ENCODE measurements around the gene ARID1B. TPM values are rescaled to one million over a fixed set of nuclear protein-coding genes. Genes with fewer than 3 reads are reported as not detected.

ARID1B gene
- polyA plus RNA-seq, 10 donors, result 53.5 to 73.2 (median 62.9) TPM

DNA sequence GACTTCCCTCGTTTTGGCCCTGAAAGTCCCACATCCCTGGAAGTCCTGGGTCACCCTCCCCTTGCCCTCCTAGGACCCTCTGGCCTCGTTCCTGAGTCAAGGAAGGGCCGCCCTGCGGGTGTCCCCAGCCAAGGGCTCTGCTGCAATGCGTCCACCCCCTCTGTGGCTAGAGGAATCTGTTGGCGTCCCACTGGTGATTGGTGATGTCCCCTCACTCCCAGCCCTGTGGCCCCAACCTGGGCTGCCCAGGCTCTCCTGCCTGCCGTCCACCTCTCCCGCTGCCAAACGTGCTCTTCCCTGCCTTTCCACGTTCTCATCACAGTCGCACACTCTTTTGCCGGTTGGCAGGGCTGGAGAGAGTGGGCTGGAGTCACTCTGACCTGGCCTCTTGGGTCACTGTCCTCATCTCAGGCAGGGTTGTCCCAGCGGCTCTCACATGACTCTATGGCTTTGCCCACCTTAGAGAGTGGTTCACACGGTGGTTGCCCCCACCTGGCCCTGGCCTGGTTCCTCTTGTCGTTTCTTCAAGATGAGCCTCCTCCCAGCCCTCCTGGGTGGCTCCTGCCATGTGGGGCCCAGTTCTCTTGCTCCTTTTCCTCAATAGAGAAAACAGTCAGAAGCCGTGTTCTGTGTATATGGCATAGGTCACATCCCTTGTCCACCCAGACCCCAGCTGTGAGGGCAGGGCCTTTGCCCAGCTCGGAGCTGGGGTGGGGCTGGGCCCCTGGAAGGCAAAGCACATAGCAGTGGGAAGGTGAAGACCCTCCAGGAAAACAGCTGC lies 445.2 kb downstream of the ARID1B start:
- no peak for DNase-seq

- DNase-seq, result no peak
These were observed 445.8 kb downstream of the ARID1B start for GRCh38 chr6:157223021-157223430.

DNA sequence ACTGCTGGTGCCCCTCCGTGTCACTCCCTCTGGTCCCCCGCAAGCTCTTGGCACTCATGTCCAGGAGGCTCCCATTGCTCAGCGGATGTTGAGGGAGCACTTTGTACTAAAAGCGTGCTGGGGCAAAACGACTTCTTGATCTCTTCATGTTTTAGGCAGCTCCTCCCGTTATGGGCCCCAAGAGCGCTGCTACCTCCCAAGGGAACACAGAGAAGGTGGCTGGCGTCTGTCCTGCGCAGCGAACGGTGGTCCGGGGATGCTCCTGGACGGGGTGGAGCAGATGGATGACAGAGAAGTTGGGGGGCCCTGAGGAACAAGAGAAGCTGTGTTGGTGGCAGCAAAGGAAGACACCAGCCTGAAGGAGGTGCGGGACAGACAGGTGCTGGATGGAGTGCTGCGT lies 446.3 kb downstream of the ARID1B start:
- no peak for DNase-seq

- DNase-seq, result no peak
These were observed 447.2 kb downstream of the ARID1B start for GRCh38 chr6:157224178-157224950.

DNA sequence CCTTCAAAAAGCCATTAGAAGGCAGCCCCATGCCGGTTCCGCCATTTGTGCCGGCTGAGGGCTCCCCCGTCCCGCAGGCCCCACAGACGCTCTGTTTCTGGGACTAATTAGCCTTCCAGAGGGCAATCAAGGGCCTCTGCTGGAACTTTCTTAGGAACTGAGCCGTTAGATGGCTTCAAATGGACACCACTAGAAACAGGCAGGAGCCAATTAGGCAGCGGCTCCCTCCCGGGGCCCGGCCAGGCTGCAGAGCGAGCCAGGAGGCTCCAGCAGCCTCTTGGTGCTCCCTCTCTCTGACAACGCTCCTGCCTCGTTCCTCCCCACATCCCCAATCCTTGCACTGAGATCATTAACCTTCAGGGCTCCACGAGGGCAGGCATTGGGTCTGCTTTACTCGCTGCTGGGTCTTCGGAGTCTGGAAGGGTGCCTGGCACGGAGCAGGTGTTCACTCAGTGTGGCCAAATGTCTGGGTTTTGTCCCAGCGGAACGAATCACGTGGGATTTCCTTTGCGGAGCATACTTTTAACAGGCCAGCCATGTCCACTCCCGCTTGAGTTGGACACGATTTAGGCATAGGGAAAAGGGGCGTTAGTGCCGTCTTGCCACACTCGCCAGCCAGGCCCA lies 447.9 kb downstream of the ARID1B start:
- no peak for DNase-seq

GRCh38 chr6:157225575-157225995 lies 448.4 kb downstream of the ARID1B start:
- no peak for DNase-seq

GRCh38 chr6:157226026-157226625 lies 448.9 kb downstream of the ARID1B start:
- peak in 1 of 3 donors; percentile 60 for DNase-seq

- no peak for DNase-seq
These were observed 449.6 kb downstream of the ARID1B start for GRCh38 chr6:157226761-157227160.

GRCh38 chr6:157227202-157228166 lies 450.3 kb downstream of the ARID1B start:
- no peak for DNase-seq

DNA sequence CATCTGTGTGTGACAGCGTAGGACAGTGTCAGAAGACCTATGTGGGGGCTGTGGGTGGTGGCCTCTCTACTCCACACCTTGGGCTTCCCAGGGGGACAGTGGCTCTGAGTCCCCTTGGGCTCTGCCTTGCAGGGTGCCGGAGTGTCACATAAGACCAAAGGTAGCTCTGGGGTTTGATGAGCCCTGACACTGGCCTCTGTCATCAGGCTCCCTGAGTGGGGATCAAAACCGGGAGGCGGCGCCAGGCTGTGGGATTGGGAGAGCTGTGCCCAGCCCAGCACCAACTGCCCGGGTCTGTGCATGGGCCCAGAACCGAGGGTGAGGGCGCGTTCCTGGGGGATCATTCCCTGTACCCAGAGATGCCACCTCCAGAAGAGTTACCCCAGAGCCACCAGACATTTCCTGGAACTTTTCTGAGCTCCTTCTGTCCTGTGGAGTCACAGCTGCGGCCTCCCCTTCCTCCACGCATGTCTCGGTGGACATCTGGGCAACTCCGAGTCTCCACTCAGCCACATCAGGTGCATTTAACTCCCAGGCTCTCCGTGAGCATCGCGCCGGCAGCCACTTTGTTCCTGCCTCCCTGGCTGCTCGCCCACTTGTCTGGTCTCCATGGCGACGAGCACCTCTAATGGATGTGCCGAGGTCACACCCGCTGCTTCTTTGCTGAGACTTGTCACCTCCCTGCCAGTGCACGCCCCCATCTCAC lies 451.4 kb downstream of the ARID1B start:
- no peak for DNase-seq

- no peak for DNase-seq
These were observed 452.0 kb downstream of the ARID1B start for GRCh38 chr6:157229132-157229618.

DNA sequence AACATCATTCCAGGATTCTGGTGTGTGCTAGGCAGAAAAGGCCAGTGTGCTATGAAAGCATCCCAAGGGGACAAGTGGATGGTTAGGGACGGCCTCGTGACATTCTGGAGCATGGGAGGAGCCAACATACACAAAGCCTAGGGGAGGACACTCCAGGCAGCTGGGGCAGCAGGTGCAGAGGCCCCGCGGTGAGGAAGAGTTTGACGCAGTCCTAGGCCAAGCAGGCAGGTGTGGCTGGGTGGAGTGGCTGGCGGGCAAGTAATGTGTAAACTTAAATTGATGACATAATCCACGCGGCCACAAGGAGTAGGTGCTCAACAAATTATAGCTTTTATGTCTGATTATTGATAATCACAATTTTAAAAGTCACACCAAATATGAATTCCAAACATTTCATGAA lies 452.5 kb downstream of the ARID1B start:
- DNase-seq, result no peak

- DNase-seq, result no peak
These were observed 453.7 kb downstream of the ARID1B start for GRCh38 chr6:157230910-157231309.

- no peak for DNase-seq
These were observed 455.1 kb downstream of the ARID1B start for GRCh38 chr6:157232161-157232895.

DNA sequence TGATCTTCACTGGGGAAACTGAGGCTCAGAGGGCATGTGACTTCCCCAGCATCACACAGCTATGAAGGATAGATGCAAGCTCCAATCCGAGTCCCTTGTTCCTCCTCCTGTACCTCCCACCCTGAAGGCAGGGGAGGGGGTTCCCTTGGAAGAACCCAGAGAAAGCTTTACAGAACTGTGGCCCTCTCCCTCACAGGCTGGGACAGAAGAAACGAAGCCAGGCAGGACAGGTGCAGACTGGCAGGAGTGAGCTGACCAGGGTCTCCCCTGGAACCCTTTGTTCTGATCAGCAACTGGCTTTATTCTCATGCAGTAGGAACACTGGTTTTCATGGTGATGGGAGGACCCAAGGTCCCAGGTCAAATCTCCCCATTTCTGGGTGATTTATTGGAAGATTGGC lies 456.0 kb downstream of the ARID1B start:
- DNase-seq, result no peak

DNA sequence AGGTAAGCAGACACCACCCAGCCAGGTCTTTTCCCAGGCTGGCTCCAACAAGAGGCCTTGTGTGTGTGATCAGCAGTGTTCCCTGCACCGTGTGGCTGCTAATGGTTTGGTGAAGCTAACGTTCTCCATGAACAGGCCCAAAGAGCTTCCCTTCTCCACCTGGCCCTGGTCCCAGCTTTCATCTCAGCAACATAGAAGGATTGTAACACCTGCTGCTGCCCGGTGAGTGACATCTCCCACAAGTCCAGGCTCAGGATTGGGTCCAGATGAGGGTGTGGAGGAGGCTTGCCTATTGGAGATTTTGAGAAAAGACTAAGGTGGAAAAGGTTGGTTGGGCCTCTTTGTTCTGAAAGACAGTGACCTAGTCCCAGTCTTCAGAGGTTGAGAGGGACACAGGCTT lies 456.5 kb downstream of the ARID1B start:
- no peak for DNase-seq

GRCh38 chr6:157235600-157236039 lies 458.4 kb downstream of the ARID1B start:
- peak in 2 of 3 donors; percentile 43 to 75 for DNase-seq

GRCh38 chr6:157236040-157236725 lies 459.0 kb downstream of the ARID1B start:
- peak in 1 of 3 donors; percentile 46 for DNase-seq

GRCh38 chr6:157238346-157238745 lies 461.2 kb downstream of the ARID1B start:
- DNase-seq, result no peak

Measured in muscle of back (tissue), 11 donors.